HG03378 (cell line): ENCODE measurements around the gene AKAP13.
"Not testable (repeated sequence)": the region's sequence is repeated elsewhere in the genome, so short reads cannot be mapped to it uniquely, and the experiment has no call there.

Source experiments
- ATAC-seq: cut with Tn5 transposase; IDR thresholded peaks from one replicate; pipeline ENCODE4 v1.9.1; 2021; ENCODE audit warnings: mild to moderate bottlenecking, moderate library complexity; ENCODE audit not compliant: unreplicated experiment

AKAP13 gene

DNA sequence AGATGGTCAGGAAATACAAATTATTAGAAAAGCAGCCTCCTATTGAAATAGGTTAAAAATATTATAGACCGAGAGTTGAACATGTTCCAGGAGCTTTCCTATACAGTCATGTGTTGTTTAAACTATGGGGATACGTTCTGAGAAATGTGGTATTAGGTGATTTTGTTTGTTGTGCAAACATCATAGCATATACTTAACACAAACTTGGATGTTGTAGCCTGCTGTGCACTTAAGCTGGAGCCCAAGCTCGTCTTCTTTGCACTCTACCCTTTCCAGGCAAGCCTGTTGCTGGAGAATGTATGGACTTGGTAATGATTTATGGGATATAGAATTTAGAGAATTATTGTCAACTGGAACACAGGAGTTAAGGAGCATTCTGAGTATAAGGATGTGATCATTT lies 140.2 kb downstream of the AKAP13 start:
- ATAC-seq = no peak

DNA sequence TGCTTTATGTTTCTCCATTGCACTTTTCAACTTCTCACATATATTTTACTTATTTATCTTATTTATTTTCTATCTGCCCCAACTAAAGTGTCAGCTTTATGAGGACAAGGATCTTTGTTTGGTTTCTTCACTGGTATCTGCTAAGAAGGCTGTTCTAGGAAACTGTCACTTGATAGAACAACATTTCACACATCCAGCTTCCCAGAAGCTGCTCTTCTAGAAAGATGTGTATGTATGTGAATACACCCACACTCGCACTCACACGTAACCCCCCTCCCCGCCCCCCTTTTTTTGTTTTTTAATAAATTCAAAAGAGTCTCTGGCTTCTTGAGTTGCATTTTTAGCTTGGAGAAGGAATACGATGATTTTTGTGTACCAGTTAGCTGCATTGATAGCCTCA lies 143.1 kb downstream of the AKAP13 start:
- no peak for ATAC-seq

DNA sequence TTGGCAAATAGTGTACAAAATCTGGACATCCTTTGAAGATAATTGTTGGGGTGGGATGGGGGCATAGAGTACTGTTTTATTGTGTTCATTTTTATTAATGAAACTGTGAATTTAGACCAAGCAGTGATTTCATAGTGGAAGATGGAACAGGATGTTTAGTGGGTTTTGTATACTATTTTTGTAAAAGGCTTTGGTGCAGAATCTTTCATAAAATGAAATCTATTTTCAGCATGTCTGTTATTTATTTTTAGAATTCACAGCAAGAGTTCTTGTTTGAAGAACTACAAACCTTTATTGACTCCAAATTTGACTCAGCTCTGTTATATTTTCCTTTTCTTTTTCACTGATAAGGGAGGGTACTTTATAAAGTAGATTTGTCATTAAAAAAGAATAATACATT lies 145.4 kb downstream of the AKAP13 start:
- ATAC-seq = no peak

DNA sequence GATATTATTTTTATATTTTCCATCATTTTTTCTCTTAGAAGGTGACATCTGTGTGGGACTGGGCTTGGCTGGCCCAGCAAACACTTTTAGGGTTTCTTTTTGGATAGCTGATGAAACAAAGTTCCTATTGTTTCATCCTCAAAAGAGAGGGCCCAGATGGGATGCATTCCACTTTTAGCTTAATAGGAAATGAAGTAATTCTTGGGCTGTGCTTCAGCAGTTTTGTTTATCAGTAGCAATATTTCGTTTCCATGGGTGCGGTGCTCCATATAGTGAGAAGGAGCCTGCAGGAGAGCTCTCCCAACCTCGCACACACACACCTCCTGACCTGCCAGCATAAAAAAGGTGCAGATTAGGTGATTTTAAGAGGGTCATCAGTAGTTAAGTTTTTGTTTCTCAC lies 147.5 kb downstream of the AKAP13 start:
- ATAC-seq = no peak

DNA sequence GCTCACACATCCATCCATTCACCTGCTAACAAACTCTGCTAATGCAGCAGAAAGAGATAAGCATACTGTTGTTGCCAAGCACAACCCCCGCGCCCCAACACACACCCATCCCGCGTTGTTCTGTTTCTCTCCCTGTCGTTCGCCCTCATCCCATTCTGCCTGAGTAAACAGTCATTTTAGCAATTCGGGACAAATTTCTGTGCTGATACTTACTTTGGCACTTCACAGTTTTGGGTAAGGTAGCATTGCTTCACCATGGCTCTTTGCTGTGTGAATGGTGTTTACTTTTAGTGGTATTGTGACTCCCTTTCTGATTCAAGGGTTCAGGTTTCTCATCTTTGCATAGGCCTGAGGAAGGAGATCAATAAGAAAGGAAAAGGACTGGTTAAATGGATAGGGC lies 149.7 kb downstream of the AKAP13 start:
- no peak for ATAC-seq

DNA sequence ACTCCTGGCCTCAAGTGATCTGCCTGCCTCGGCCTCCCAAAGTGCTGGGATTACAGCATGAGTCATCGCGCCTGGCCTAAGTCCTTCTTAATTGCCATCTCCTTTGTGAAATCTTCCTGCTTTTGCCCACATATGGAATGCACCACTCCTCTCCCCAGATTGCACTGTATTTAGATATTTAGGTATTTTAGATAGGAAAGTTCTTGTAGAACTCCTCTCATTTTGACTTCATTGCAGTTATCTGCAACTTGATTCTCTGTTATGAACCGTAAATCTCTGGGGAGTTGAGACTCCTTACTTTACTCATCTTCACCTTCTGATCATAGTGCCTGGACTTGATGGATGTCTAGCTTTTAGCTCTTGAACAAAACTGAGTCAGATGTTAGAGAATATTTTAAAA lies 150.7 kb downstream of the AKAP13 start:
- ATAC-seq = no peak

DNA sequence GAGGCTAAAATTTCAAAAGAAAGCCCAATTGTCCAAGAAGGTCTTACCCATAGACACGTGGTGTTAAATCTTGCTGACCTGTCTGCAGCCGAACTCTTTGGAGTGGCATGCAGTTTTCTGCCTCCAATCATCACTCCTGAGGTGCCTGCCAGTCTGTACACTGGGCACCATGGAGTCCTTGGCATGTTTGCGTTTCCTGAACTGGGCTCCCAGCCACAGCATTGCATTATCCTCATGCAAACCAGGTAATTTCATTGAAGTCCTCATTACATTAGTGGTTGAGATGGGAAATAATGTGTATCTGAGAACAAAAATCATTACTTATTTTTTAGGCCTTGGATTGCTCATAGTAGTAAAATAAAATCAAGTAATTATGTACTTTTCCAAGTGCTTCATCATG lies 152.3 kb downstream of the AKAP13 start:
- ATAC-seq = no peak

DNA sequence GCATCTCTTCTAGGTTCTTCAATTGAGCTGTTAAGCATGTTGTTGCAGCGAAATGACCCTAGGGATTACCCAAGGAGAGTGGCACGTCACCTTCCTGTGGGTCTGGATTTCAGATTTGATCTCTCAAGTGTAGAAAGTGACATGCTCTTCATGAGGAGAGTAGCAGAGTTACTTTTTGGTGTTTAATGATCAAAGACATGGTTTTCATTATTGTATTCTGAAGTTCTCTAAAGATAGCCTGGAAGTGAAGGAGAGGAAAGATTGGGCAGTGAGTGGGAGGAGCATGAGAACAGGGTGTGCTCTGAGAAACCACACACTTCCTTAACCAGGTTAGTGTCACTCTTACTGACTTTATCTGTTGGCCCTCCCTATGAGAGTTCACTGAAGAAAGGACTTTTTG lies 153.6 kb downstream of the AKAP13 start:
- ATAC-seq = peak; percentile 93

DNA sequence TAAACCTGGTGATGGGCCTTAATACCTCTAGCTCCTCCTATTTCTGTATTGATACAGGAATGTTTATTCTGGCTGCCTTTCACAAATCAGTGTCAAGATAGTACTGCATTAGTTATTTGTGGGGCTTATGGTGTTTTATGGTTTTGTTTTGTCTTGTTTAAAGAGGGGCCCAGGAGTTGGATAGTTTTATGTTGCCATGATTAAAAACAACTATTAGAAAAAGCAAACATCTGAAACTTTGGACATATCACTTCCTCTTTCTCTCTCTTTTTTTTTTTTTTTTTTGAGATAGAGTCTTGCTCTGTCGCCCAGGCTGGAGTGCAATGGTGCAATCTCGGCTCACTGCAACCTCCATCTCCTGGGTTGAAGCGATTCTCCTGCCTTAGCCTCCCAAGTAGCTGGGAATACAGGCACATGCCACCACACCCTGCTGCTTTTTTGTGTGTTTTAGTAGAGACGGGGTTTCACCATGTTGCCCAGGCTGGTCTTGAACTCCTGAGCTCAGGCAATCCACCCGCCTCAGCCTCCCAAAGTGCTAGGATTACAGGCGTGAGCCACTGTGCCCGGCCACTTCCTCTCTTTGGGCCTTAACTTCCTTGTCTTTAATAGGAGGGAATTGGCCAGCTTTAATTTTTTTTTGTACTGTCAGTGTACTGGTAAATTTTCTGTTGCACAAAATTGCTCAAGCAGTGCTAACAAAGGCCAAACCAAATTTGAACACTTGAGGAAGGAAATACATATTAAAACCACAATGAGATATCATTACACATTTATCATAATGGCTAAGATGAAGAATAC lies 155.3 kb downstream of the AKAP13 start:
- ATAC-seq = not testable (repeated sequence)

DNA sequence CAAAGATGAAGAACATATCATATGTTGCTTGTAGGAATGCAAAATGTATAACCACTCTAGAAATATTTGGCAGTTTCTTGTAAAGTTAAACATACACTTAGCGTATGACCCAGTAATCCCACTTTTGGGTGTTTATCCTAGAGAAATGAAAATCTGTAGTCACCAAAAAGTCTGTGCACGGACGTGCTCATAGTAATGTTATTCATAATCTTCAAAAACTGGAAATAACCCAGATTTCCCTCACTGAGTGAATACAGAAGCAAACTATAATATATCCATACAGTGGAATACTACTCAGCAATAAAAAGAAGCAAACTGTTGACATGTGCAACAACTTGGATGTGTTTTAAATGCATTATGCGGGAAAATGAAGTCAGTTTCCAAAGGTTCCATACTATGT lies 155.9 kb downstream of the AKAP13 start:
- ATAC-seq = no peak

DNA sequence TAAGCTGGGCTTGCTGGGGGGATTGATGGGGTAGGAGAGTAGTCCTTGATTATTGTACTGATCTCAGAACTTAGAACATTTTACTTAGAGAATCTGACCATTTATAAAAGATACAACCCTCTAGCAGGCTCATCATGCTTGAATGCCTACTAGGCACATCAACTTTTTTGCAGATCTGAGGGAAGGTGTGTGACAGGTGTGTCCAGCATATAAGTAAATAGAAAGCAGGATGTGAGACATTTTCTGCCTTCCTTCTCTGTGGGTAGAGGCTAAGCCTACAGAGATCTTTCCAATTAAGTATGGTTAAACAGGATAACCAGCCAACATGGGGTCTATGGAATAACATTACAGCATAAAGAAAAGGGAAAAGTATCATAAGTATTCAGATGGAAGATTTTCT lies 159.1 kb downstream of the AKAP13 start:
- no peak for ATAC-seq

DNA sequence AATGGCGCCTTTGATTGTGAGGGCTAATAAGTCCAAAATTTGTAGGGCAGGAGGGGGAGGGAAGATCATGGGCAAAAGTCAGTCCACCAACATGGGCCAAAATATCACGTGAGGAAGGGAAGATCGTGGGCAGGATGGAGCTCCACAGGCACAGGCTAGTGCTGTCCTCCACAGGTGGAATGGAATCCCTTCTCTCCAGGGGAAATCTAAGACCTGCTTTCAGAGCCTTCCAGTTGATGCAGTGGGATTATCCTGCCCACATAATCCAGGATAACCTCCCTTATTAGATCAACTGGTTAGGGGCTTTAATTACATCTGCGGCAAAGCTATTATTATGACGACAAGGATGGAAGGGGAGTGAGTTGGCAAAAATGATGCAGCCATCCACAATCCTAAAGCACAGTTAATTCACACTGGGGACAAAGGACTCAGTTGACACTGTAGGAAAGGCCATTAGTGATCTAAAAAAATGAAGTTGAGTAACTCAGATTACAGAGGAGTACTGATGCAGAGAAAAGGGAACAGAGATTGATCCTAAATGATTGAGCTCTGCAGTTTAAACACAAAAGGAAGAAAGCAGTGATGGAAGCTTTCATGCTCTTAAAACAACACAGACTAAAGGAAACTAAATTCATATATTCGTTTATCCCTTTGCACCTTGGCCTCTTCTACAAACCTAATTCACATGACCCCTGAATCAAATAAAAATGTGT lies 159.8 kb downstream of the AKAP13 start:
- no peak for ATAC-seq

DNA sequence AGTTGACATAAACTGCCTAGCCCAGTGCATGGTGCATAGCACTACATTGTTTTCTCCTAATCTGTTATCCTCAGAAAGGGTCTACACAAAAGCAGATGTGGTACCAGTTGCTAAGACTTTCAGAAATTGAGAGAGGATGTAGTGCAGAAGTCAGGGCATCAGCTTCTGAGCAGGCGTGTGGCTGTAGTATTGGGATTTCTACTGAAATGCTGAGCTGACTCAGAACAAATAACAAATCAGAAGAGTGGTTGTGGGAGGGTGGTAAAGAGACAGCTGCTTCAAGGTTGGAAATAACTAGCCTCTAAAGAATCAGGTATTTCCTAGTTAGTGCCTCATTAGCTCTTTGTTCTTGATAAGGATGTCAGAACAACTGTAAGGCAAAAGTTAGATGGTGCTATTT lies 161.3 kb downstream of the AKAP13 start:
- peak; percentile 53 for ATAC-seq

DNA sequence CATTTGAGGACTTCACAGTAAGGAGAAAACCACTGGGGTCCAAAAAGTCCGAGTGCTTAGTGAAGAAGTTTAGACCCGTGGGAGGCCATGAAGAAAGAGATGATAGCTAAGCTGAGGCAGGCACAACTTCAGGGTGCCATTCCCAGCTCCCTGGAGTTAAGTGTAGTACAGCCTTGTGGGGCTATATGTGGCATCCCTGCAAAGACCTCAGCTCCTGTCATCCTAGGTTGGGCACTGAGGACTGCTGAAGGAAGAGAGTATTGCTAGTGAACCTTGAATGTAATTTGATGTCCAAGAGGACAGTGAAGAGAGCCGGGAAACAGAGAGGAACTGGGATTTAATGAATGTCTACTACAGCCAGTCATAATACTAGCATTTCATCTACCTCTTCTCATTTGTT lies 162.1 kb downstream of the AKAP13 start:
- ATAC-seq = no peak

DNA sequence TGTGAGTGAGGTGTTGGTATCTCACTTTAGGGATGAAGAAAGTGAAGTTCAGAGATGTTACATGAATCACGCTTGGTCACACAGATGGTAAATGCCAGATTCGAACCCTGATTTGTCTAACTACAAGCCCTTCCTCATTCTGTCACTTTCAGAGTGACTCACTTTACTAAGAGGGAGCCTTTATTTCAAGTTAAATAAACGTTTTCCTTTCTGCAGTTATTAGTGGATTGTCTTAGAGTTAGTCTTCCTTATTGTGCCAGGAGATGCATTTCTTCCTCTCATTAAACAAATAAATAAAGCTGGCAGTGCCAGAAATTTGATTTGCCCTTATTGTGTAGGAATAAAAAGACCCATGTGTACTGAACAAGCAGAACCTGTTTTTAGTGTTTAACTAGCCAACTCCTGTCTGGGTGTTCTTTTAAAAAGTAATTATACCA lies 162.5 kb downstream of the AKAP13 start:
- ATAC-seq = no peak

DNA sequence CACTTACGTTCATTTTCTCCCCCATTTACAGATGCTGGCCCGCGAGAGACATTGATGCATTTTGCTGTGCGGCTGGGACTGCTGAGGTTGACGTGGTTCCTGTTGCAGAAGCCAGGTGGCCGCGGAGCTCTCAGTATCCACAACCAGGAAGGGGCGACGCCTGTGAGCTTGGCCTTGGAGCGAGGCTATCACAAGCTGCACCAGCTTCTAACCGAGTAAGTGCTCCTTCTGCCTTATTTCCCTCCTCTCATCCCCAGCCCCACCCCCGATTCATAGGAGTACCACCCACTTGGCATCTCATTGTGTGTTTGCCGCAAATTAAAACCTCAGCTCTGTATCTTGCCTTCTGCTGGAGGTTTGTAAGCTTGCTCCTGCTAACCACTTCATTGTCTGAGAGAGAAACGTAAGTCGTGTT lies 163.3 kb downstream of the AKAP13 start:
- ATAC-seq = no peak

DNA sequence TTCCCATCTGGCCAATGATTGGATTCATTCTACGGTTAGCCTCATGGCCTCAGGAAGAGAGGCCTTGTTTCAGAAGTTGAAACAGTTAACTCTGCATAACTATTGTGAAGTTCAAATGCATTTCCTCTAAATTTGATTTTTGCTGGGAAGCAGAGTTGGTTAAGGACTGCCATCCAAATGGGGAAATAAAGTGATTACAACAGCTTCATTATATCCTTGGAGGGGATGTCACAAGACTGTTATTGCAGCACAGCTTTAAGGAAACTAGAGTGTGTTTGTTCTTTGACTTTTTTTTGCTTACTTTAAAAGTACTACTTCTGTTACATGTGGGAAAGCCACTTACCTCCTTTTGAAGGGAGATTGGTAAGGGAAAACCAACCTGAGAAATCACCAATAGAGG lies 164.8 kb downstream of the AKAP13 start:
- ATAC-seq = no peak

DNA sequence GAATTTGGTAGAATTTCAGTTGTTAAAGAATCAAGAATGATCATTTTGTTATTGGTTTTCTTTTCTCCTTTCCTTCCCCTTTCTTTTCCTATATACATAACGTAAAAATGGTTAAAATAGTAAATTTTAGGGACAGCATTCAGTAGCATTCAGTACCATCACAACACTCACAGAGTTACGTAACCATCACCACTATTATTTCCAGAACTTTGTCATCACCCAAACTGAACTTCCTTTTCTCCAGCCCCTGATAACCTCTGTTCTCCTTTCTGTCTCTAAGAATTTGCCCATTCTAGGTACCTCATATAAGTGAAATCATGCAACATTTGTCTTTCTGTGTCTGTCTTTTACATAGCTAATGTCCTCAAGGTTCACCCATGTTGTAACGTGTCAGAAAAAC lies 165.3 kb downstream of the AKAP13 start:
- no peak for ATAC-seq

DNA sequence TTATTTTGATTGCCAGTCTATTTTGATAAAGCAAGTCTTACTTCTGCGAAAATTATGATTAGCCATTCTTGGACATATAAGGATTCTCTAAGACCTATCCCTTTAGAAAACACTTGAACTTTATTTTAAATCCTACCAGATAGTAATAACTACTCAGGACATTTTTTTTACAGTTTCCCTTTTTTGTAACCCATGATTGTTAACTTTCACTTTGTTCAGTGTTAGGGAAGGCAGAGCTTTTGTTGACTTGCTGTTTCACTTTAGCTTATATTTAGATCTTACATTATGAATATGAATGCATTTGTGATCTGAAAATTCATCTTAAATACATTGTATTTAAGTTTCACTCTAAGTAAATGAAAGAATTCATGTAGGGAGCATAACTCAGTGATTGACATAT lies 167.0 kb downstream of the AKAP13 start:
- ATAC-seq = no peak

DNA sequence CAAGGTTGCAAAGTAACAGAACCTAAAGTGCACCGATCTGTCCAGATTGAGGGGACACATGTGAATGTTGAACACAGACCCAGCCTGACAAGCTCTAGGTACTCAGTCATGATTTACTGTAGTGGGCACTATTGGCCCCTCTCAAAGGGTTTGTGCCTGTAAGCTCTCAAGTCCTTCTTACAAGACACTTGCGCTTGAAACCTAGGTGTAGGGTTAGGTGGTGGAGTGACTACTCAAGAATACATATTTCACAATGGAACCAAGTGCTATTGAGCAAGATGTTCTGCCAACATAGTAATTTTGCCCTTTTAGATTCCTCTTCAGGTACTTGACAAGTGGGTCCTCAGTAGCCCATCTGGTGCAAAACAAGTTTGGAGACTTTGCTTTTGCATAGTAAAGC lies 169.9 kb downstream of the AKAP13 start:
- ATAC-seq = no peak

DNA sequence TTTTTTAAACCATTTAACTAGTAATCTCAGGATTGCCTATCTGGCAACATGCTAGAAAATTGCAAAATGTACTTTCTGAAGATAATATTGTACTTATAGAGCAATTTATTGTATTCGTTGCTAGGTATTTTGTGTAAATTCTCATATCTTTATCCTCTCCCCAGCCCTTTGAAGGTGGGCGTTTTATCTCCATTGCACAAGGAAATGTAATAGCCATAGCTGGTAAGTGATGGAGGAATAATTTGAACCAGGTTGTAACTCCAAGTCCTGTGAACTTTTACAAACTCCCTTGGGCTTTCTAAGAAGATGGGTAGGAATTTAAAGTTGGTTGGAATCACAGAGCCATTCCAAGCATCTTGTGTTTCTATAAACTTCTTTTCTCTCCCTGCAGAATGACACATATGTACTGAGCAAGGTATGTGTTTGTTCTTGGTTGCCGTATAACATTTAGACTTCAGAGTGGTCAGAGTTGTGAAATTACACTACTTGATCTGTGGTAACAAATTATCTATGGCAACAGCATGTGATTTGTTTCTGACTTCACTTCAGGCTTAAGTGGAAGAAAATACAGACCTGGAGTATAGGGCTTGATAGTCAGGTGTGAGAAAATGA lies 170.9 kb downstream of the AKAP13 start:
- no peak for ATAC-seq
